Activated B cell treated with CpG ODN at 0.5 μM for 24 hours (primary cell): Measurements from ENCODE around the gene ALS2CL. TPM values are rescaled to one million over a fixed set of nuclear protein-coding genes. Genes with fewer than 3 reads are reported as not detected.

Experiments
- ATAC-seq: fragments of 200-7000 bp; cut with Tn5 transposase; one replicate; pipeline ENCODE4 v1.10.0; 2021; ENCODE audit warnings: low read depth, mild to moderate bottlenecking, moderate library complexity
- CTCF ChIA-PET: fragments of 350-600 bp; sonication (Branson Sonifier 250); formaldehyde crosslinking; loops from one replicate; lab custom pipeline; 2021; ENCODE audit warnings: antibody characterized with exemption; lab: Charles Lee
- POLR2A ChIA-PET: fragments of 350-600 bp; sonication (Branson Sonifier 250); formaldehyde crosslinking; loops from one replicate; lab custom pipeline; 2021; ENCODE audit warnings: antibody characterized with exemption; lab: Charles Lee
- DNase-seq: peaks from one replicate; pipeline ENCODE4 v3.0.0; 2022
- H3K27ac Mint-ChIP-seq: one replicate; pipeline ENCODE4 v1.8.0; 2020; ENCODE audit warnings: mixed read lengths
- H3K27me3 Mint-ChIP-seq: one replicate; pipeline ENCODE4 v1.8.0; 2021; ENCODE audit warnings: mixed read lengths
- H3K36me3 Mint-ChIP-seq: one replicate; pipeline ENCODE4 v1.8.0; 2021; ENCODE audit warnings: low read depth, mixed read lengths
- H3K4me1 Mint-ChIP-seq: one replicate; pipeline ENCODE4 v1.8.0; 2021; ENCODE audit warnings: mixed read lengths
- H3K4me3 Mint-ChIP-seq: one replicate; pipeline ENCODE4 v1.8.0; 2020; ENCODE audit warnings: mild to moderate bottlenecking, mixed read lengths
- H3K9me3 Mint-ChIP-seq: one replicate; pipeline ENCODE4 v1.8.0; 2020; ENCODE audit warnings: mixed read lengths
- CTCF ChIP-seq: fragments of 200-600 bp; IDR thresholded peaks from one replicate; pipeline ENCODE4 v1.8.0; 2022; ENCODE audit warnings: antibody characterized with exemption, mild to moderate bottlenecking
- intact Hi-C: fragments of 100-400 bp; cut with micrococcal nuclease; formaldehyde crosslinking; loops from one replicate; pipeline ENCODE4 v1.15.1; 2024
- total RNA-seq: library from RNA; stranded (reverse); gene quantifications from 2 replicates; pipeline ENCODE4 v1.2.3, GENCODE V29; 2022

ALS2CL gene
- total RNA-seq, 1 donor from 2014 or later, result 1.6 TPM

- Mint-ChIP-seq H3K4me1 (no peaks in the 10 kb centered on the region), H3K27me3 (peaks cover 43% of the 10 kb centered on the region), H3K4me3 (no peak overlapping the region), H3K9me3 (peaks cover 20% of the 10 kb centered on the region), H3K36me3 (no peaks in the 10 kb centered on the region), H3K27ac (no peak overlapping the region)
- ATAC-seq (no peak), DNase-seq (no peak)
- intact Hi-C loops, result no loop called here
- POLR2A ChIA-PET, result no interaction called here
- CTCF ChIA-PET, result no interaction called here
- TF ChIP-seq CTCF, result no peak
Measured at GRCh38 chr3:46642971-46643370, 50.5 kb downstream of the ALS2CL start.

- CTCF ChIA-PET, result interaction anchor here (1.3 to 1.4 kb wide), 2 partner anchors 11 to 152 kb away, joined by 3 to 7 read pairs; no protein-coding TSS in a partner anchor
- no peaks in the 10 kb centered on the region for H3K4me1 Mint-ChIP-seq
- H3K27me3 Mint-ChIP-seq, result peaks cover 36% of the 10 kb centered on the region
- ATAC-seq, result no peak
- H3K27ac Mint-ChIP-seq, result no peak overlapping the region
- no peak for DNase-seq
- H3K9me3 Mint-ChIP-seq, result peaks cover 20% of the 10 kb centered on the region
- no peak overlapping the region for H3K4me3 Mint-ChIP-seq
- no peaks in the 10 kb centered on the region for H3K36me3 Mint-ChIP-seq
- POLR2A ChIA-PET, result interaction anchor here (0.7 kb wide), 1 partner anchor 217 kb away, joined by 5 read pairs; no protein-coding TSS in a partner anchor
- intact Hi-C loops, result no loop called here
- no peak for TF ChIP-seq CTCF
Measured at GRCh38 chr3:46640927-46641326, 52.6 kb downstream of the ALS2CL start.

GRCh38 chr3:46639221-46639620 lies 54.3 kb downstream of the ALS2CL start:
- Mint-ChIP-seq H3K27ac (no peak overlapping the region), H3K27me3 (peaks cover 30% of the 10 kb centered on the region), H3K4me1 (no peaks in the 10 kb centered on the region), H3K36me3 (no peaks in the 10 kb centered on the region), H3K4me3 (no peak overlapping the region), H3K9me3 (peaks cover 20% of the 10 kb centered on the region)
- no peak for TF ChIP-seq CTCF
- intact Hi-C loops, result no loop called here
- no peak for DNase-seq
- no peak for ATAC-seq
- POLR2A ChIA-PET, result no interaction called here
- CTCF ChIA-PET, result interaction anchor here (1.0 kb wide), 1 partner anchor 10 kb away, joined by 5 read pairs; no protein-coding TSS in a partner anchor

GRCh38 chr3:46634856-46635255 lies 58.6 kb downstream of the ALS2CL start:
- POLR2A ChIA-PET, result no interaction called here
- Mint-ChIP-seq H3K9me3 (peaks cover 5% of the 10 kb centered on the region), H3K27me3 (peaks cover 5% of the 10 kb centered on the region), H3K27ac (no peak overlapping the region), H3K4me3 (no peak overlapping the region), H3K36me3 (no peaks in the 10 kb centered on the region), H3K4me1 (peaks cover 7% of the 10 kb centered on the region)
- no peak for DNase-seq
- intact Hi-C loops, result no loop called here
- CTCF ChIA-PET, result no interaction called here
- no peak for TF ChIP-seq CTCF
- ATAC-seq, result no peak

GRCh38 chr3:46632792-46633191 lies 60.7 kb downstream of the ALS2CL start:
- no peak for DNase-seq
- intact Hi-C loops, result no loop called here
- Mint-ChIP-seq H3K27me3 (no peaks in the 10 kb centered on the region), H3K4me3 (no peak overlapping the region), H3K27ac (no peak overlapping the region), H3K36me3 (no peaks in the 10 kb centered on the region), H3K9me3 (no peaks in the 10 kb centered on the region), H3K4me1 (peaks cover 17% of the 10 kb centered on the region)
- ChIA-PET POLR2A (no interaction called here), CTCF (interaction anchor here (1.1 to 8.1 kb wide), 2 partner anchors 74 to 145 kb away, joined by 4 to 205 read pairs; no protein-coding TSS in a partner anchor)
- ATAC-seq, result no peak
- TF ChIP-seq CTCF, result no peak
